Cardiac muscle cell (in vitro differentiated cells and primary cell): ENCODE measurements around the gene HEATR1. TPM values are rescaled to one million over a fixed set of nuclear protein-coding genes. Genes with fewer than 3 reads are reported as not detected.

Experiments
- DNase-seq, 2 donors: peaks; one replicate each; pipeline versions ENCODE4 v3.0.0 to v3.0.0-alpha.2; 2010 to 2017; ENCODE audit warnings: low read depth in 1 of 2, low spot score in 1 of 2
- H3K27ac ChIP-seq: fragments of 200-600 bp; sonication (generic); 2 replicates; pipeline ENCODE4 v1.5.1; 2016
- H3K27me3 ChIP-seq: fragments of 200-600 bp; sonication (generic); 2 replicates; pipeline ENCODE4 v1.6.0; 2016; ENCODE audit warnings: control low read depth
- H3K36me3 ChIP-seq: fragments of 200-600 bp; sonication (generic); 2 replicates; pipeline ENCODE4 v1.5.1; 2016; ENCODE audit warnings: control low read depth
- H3K4me1 ChIP-seq: fragments of 200-600 bp; sonication (generic); 2 replicates; pipeline ENCODE4 v1.8.1; 2017; ENCODE audit warnings: low read depth, mild to moderate bottlenecking, mixed run types
- H3K4me3 ChIP-seq: fragments of 200-600 bp; sonication (generic); 2 replicates; pipeline ENCODE4 v1.5.1; 2016; ENCODE audit warnings: mild to moderate bottlenecking
- H3K9me3 ChIP-seq: fragments of 200-600 bp; sonication (generic); 2 replicates; pipeline ENCODE4 v1.5.1; 2017; ENCODE audit warnings: low read depth, mild to moderate bottlenecking, control low read depth
- polyA plus RNA-seq: library from polyadenylated mRNA; unstranded; fragments of >200 nt; fragmentation: Nextera tagmentation; extraction: Ambion mirVana; gene quantifications from 2 replicates; pipeline ENCODE4 v1.2.1, GENCODE V29; 2016
- total RNA-seq: library from RNA; depleted of rRNA; stranded (reverse); fragments of >200 nt; gene quantifications from 2 replicates; pipeline ENCODE4 v1.2.3, GENCODE V29; 2016
- TF ChIP-seq, protein P1 (sequence below): IDR thresholded peaks from 2 replicates; pipeline ENCODE4 v1.5.1; 2012; ENCODE audit warnings: low read depth, mild to moderate bottlenecking, low read length

HEATR1 gene
- total and polyA plus RNA-seq, 2 experiments from 2014 or later: 6.6 to 11.9 TPM

GRCh38 chr1:236535662-236536161, 68.6 kb downstream of the HEATR1 start:
- no peaks in the 10 kb centered on the region for H3K27me3 ChIP-seq
- H3K9me3 ChIP-seq: no peaks in the 10 kb centered on the region
- no peak for DNase-seq
- H3K4me1 ChIP-seq: peaks cover 14% of the 10 kb centered on the region
- peaks cover 2% of the 10 kb centered on the region for H3K36me3 ChIP-seq
- TF ChIP-seq, protein P1, sequence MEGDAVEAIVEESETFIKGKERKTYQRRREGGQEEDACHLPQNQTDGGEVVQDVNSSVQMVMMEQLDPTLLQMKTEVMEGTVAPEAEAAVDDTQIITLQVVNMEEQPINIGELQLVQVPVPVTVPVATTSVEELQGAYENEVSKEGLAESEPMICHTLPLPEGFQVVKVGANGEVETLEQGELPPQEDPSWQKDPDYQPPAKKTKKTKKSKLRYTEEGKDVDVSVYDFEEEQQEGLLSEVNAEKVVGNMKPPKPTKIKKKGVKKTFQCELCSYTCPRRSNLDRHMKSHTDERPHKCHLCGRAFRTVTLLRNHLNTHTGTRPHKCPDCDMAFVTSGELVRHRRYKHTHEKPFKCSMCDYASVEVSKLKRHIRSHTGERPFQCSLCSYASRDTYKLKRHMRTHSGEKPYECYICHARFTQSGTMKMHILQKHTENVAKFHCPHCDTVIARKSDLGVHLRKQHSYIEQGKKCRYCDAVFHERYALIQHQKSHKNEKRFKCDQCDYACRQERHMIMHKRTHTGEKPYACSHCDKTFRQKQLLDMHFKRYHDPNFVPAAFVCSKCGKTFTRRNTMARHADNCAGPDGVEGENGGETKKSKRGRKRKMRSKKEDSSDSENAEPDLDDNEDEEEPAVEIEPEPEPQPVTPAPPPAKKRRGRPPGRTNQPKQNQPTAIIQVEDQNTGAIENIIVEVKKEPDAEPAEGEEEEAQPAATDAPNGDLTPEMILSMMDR: no peak
- H3K4me3 ChIP-seq: no peak overlapping the region
- H3K27ac ChIP-seq: no peak overlapping the region

DNA sequence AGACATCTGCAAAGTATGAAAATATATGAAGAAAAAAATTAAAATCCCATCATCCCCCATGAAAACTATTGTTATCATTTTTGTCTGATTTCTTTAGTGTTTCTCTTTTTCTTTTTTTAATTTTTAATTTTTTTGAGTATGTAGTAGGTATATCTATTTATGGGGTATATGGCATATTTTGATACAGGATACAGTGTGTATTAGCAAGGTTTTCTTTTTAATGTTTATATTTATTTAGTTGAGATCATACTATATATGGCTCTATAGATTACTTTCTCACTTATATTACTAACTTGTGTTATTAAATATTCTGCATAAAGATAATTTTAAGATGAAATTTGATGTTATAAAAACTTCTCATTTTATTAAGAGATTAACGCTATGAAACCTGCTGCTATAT, 69.1 kb downstream of the HEATR1 start:
- Histone ChIP-seq H3K9me3 (no peaks in the 10 kb centered on the region), H3K4me1 (peaks cover 14% of the 10 kb centered on the region), H3K27ac (no peak overlapping the region), H3K36me3 (no peaks in the 10 kb centered on the region), H3K27me3 (no peaks in the 10 kb centered on the region), H3K4me3 (no peak overlapping the region)
- no peak for DNase-seq
- TF ChIP-seq, protein P1: no peak

DNA sequence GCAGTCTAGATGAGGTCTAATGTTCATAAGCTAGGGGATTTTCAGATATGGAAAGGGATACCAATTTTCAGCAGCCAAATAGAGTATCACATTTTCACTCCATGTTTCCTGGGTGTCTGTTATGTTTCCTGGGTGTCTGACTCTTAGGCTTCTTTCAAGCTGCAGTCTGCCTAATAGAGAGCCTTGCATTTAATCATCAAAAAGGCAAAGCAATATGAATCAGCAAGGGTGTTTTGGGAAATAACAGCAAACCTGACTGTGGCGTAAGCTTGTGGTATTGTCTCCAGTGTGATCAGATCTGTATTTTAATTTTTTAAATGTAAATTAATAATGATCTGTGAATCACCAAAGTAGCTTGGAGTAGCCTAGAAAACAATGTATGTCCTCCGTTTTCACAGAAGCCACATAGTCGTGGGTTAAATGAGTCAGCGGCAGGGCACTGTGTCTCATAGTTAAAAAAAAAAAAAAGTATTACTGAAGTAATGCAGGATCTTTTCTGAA, 70.1 kb downstream of the HEATR1 start:
- H3K27me3 ChIP-seq: no peaks in the 10 kb centered on the region
- H3K36me3 ChIP-seq: no peaks in the 10 kb centered on the region
- DNase-seq: peak in 1 of 2 donors; percentile 44
- no peak overlapping the region for H3K27ac ChIP-seq
- H3K9me3 ChIP-seq: no peaks in the 10 kb centered on the region
- no peak overlapping the region for H3K4me3 ChIP-seq
- peaks cover 14% of the 10 kb centered on the region for H3K4me1 ChIP-seq
- TF ChIP-seq, protein P1: no peak

DNA sequence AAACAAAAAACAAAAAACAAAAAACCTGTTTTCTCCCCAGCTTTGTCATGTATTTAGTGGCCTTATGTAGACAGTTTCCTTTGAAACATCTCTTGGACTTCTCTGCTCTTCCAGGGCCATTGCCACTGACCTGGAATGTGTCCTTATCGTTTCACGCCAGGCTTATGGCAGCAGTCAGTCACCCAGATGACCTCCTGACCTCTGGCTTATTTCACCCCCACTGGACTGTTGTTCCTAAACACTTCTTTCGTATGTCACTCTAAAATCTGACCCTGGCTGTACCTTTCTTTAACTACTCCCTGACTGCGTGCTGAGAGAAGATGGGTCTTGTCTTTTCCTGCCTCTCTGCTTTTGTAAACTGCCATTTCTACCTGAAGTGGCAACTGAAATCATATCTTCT, 71.5 kb downstream of the HEATR1 start:
- Histone ChIP-seq H3K4me3 (no peak overlapping the region), H3K9me3 (no peaks in the 10 kb centered on the region), H3K27ac (peak overlapping the region; percentile 40), H3K36me3 (no peaks in the 10 kb centered on the region), H3K4me1 (peaks cover 10% of the 10 kb centered on the region), H3K27me3 (no peaks in the 10 kb centered on the region)
- TF ChIP-seq, protein P1: no peak
- no peak for DNase-seq

DNA sequence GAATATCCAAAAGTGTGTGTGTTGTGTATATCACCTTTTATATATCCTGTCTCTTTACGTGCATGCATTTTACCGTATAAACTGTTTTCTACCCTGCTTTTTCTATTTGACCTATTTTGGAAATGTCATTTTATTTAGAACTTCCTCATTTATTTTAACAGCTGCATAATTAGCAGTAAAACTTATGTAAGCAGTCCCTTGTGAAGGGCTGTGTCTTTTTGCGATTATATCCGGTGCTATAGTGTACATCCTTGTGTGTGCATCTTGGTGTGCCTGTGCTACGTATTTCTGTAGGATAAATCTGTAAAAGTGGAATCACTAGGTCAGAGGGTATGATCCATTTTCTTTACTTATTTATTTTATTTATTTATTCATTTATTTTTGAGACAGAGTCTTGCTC, 73.4 kb downstream of the HEATR1 start:
- Histone ChIP-seq H3K4me3 (no peak overlapping the region), H3K27me3 (no peaks in the 10 kb centered on the region), H3K9me3 (no peaks in the 10 kb centered on the region), H3K27ac (no peak overlapping the region), H3K4me1 (peaks cover 10% of the 10 kb centered on the region), H3K36me3 (no peaks in the 10 kb centered on the region)
- DNase-seq: no peak
- TF ChIP-seq, protein P1: no peak

DNA sequence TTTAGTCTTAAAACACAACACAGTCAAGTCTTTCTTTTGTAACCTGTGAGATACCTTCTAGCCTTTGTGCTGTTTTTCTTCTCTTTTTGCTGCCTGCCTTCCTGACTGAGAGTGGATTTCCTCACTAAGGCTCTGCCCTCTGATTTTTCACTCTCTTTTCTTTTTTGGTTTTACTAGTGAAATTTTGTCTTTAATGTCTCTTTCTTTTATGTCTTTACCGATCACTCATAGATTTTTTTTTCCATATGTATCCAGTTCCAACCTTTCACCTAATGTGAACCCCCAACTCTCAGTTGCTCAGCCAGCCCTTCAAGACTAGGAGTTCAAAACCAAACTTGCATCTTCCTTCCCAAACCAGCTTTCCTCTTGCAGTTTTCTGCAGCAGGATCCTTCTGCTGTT, 74.0 kb downstream of the HEATR1 start:
- H3K27me3 ChIP-seq: no peaks in the 10 kb centered on the region
- TF ChIP-seq, protein P1: no peak
- H3K36me3 ChIP-seq: no peaks in the 10 kb centered on the region
- H3K9me3 ChIP-seq: no peaks in the 10 kb centered on the region
- DNase-seq: no peak
- H3K4me3 ChIP-seq: no peak overlapping the region
- peaks cover 10% of the 10 kb centered on the region for H3K4me1 ChIP-seq
- no peak overlapping the region for H3K27ac ChIP-seq
